ENCODE measurements around the gene SHC2. TPM values are rescaled to one million over a fixed set of nuclear protein-coding genes. Genes with fewer than 3 reads are reported as not detected.
"Not testable (repeated sequence)": the region's sequence is repeated elsewhere in the genome, so short reads cannot be mapped to it uniquely, and the experiment has no call there.

The SHC2 gene
- total RNA-seq, 1 experiment from 2014 or later = not detected

DNA sequence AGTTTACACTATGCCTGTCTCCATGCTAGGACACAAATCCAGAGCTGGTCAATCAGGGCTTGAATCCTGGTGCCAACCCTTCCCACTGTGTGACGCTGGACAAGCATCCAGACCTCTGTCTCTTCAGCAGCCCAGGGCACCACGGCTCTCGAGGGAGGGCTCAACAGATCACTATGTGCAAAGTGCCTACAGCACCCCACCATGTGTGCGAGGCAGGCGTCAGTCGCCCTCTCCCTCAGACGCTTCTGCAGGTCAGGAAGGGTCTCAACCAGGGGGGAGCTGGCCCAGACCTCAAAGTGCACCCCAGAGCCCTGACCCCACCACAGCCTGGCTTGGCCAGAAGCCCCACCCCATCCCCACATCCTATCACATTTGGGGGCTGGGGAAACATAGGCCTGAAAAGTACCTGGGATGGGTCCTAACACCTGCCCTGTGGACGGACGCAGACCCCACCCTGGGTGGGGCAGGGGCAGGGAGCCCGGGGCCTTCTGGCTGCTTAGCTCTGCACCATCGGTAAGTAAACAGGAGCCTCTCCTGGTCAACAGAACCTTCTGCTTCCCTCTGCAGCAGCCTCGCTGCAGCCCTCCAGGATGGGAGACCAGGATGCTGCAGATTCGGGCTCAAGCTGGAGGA lies 49.0 kb downstream of the SHC2 start:
- no peaks in the 10 kb centered on the region for H3K79me2 ChIP-seq (ENCODE audit: low read length)
- H3K9me2 ChIP-seq (replicated peaks; ENCODE audit: insufficient read depth, low read length) = no peaks in the 10 kb centered on the region
- no peaks in the 10 kb centered on the region for H3K9me3 ChIP-seq (ENCODE audit: low read length)
- H3K4me1 ChIP-seq (ENCODE audit: low read length) = no peaks in the 10 kb centered on the region
- DNase-seq = no peak
- no peak overlapping the region for H3K27ac ChIP-seq (ENCODE audit: low read length)
- no peak overlapping the region for H3K9ac ChIP-seq (ENCODE audit: low read length)
- H3K27me3 ChIP-seq (ENCODE audit: low read length) = no peaks in the 10 kb centered on the region
- H3K4me2 ChIP-seq (ENCODE audit: low read depth, low read length, poor library complexity, severe bottlenecking) = no peak overlapping the region
- no peak overlapping the region for H2AFZ ChIP-seq (ENCODE audit: low read length)
- H4K20me1 ChIP-seq (ENCODE audit: insufficient read depth, low read depth, low read length) = no peaks in the 10 kb centered on the region
- H3K4me3 ChIP-seq (ENCODE audit: low read length) = no peak overlapping the region
- no peaks in the 10 kb centered on the region for H3K36me3 ChIP-seq (ENCODE audit: insufficient read depth, low read length)

DNA sequence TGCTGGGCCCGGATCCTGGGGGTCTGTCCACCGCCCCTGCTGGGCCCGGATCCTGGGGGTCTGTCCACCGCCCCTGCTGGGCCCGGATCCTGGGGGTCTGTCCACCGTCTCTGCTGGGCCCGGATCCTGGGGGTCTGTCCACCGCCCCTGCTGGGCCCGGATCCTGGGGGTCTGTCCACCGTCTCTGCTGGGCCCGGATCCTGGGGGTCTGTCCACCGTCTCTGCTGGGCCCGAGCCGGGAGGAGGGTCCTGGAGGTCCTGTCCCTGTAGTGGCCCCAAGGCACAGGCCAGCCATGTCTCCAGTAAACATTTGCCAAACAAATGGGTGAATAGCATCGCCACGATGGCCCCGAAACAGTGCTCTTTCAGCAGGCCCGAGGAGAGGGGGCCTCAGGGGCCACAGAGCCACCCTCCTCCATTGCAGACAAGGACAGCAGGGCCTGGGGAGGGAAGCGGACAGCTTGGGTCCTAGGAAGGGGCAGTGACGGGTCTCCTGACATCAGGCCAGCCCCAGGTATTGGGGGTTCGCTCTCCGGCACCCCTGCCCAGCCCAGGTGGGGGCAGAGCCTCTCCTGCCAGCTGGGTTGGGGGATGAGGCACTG lies 49.6 kb downstream of the SHC2 start:
- not testable (repeated sequence) for H3K9ac ChIP-seq (ENCODE audit: low read length); H3K9me2 ChIP-seq (replicated peaks; ENCODE audit: insufficient read depth, low read length); H2AFZ ChIP-seq (ENCODE audit: low read length); H3K36me3 ChIP-seq (ENCODE audit: insufficient read depth, low read length); H3K4me1 ChIP-seq (ENCODE audit: low read length); H3K9me3 ChIP-seq (ENCODE audit: low read length); H3K4me3 ChIP-seq (ENCODE audit: low read length); H3K4me2 ChIP-seq (ENCODE audit: low read depth, low read length, poor library complexity, severe bottlenecking); H3K27ac ChIP-seq (ENCODE audit: low read length); DNase-seq; H3K79me2 ChIP-seq (ENCODE audit: low read length); H4K20me1 ChIP-seq (ENCODE audit: insufficient read depth, low read depth, low read length); H3K27me3 ChIP-seq (ENCODE audit: low read length)

DNA sequence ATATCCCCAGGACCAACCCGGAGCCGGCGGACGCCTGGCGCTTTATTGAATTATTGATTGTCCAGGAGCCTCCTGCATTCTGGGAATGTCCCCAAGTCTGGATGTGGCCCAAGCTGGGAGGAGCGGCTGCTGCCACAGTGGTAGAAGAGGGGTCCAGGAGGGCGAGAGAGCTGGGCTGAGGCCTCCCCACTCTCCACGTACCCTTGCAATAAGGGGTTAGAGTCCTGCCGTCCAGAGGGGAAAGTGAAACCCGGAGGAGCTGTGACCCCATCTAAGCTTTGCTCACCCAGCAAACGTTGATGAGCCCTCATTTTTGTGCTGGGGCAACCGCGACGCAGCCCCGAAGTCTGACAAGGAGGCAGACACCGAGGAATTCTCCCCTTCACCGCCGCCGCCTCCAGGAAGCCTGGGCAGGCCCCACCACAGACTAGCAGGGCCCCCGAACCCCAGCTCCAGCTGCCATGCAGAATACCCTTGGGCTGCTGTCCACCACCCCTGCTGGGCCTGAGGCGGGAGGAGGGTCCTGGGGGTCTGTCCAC lies 50.5 kb downstream of the SHC2 start:
- Histone ChIP-seq H3K4me3 (ENCODE audit: low read length) (no peak overlapping the region), H3K9ac (ENCODE audit: low read length) (no peak overlapping the region), H3K9me2 (replicated peaks; ENCODE audit: insufficient read depth, low read length) (no peaks in the 10 kb centered on the region), H3K4me1 (ENCODE audit: low read length) (no peaks in the 10 kb centered on the region), H4K20me1 (ENCODE audit: insufficient read depth, low read depth, low read length) (no peaks in the 10 kb centered on the region), H2AFZ (ENCODE audit: low read length) (no peak overlapping the region), H3K9me3 (ENCODE audit: low read length) (no peaks in the 10 kb centered on the region), H3K36me3 (ENCODE audit: insufficient read depth, low read length) (no peaks in the 10 kb centered on the region), H3K79me2 (ENCODE audit: low read length) (no peaks in the 10 kb centered on the region), H3K27me3 (ENCODE audit: low read length) (no peaks in the 10 kb centered on the region), H3K27ac (ENCODE audit: low read length) (no peak overlapping the region), H3K4me2 (ENCODE audit: low read depth, low read length, poor library complexity, severe bottlenecking) (no peak overlapping the region)
- DNase-seq = no peak

GRCh38 chr19:409516-410242 lies 51.2 kb downstream of the SHC2 start:
- H4K20me1 ChIP-seq (ENCODE audit: insufficient read depth, low read depth, low read length) = no peaks in the 10 kb centered on the region
- no peaks in the 10 kb centered on the region for H3K36me3 ChIP-seq (ENCODE audit: insufficient read depth, low read length)
- no peaks in the 10 kb centered on the region for H3K9me3 ChIP-seq (ENCODE audit: low read length)
- H3K79me2 ChIP-seq (ENCODE audit: low read length) = no peaks in the 10 kb centered on the region
- H3K9me2 ChIP-seq (replicated peaks; ENCODE audit: insufficient read depth, low read length) = no peaks in the 10 kb centered on the region
- H3K4me3 ChIP-seq (ENCODE audit: low read length) = no peak overlapping the region
- no peak overlapping the region for H2AFZ ChIP-seq (ENCODE audit: low read length)
- no peak overlapping the region for H3K4me2 ChIP-seq (ENCODE audit: low read depth, low read length, poor library complexity, severe bottlenecking)
- DNase-seq = no peak
- H3K27me3 ChIP-seq (ENCODE audit: low read length) = no peaks in the 10 kb centered on the region
- no peak overlapping the region for H3K9ac ChIP-seq (ENCODE audit: low read length)
- H3K27ac ChIP-seq (ENCODE audit: low read length) = no peak overlapping the region
- H3K4me1 ChIP-seq (ENCODE audit: low read length) = no peaks in the 10 kb centered on the region

DNA sequence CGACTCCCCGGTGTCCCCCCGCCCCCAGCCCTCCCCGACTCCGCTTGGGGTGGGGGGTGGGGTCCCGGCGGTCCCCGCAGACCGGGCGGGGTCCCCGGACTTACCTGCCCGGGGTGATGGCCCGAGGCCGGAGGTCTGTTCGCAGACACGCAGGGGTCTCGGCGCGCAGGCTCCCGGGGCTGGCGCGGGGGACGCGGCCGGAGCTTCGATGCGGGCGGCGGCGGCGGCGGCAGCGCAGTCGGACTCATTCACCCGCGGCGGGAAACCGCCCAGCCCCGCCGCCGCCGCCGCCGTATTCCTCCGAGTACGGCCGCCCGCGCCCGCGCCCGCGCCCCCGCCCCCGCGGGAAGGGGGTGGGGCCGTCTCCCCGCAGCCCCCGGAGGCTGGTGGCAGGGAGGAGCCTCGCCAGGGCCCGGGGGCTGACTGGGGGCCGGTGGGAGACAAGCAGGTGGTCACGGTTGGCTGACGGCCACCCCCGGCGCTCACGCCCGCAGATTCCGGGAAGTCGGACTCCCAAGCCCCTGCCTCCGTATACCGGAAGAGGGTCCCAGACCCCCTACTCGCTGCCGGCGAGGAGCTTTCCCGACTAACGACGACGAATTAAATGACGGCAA lies 51.8 kb downstream of the SHC2 start, which contains the start of gene C2CD4C:
Gene C2CD4C (minus strand): TSS at position 246 of the 614 bp plus-strand sequence. CDS start 786 bp downstream, outside the sequence.
- H3K4me2 ChIP-seq (ENCODE audit: low read depth, low read length, poor library complexity, severe bottlenecking) = no peak within 1 kb of the TSS
- H3K36me3 ChIP-seq (ENCODE audit: insufficient read depth, low read length) = no peaks in the 10 kb centered on the region
- H3K79me2 ChIP-seq (ENCODE audit: low read length) = no peaks in the 10 kb centered on the region
- H3K27ac ChIP-seq (ENCODE audit: low read length) = no peak within 1 kb of the TSS
- no peaks in the 10 kb centered on the region for H3K27me3 ChIP-seq (ENCODE audit: low read length)
- no peak within 1 kb of the TSS for H3K9ac ChIP-seq (ENCODE audit: low read length)
- H3K9me2 ChIP-seq (replicated peaks; ENCODE audit: insufficient read depth, low read length) = no peaks in the 10 kb centered on the region
- no peak for DNase-seq
- no peak within 1 kb of the TSS for H2AFZ ChIP-seq (ENCODE audit: low read length)
- H3K4me1 ChIP-seq (ENCODE audit: low read length) = no peaks in the 10 kb centered on the region
- H3K9me3 ChIP-seq (ENCODE audit: low read length) = no peaks in the 10 kb centered on the region
- no peak within 1 kb of the TSS for H3K4me3 ChIP-seq (ENCODE audit: low read length)
- no peaks in the 10 kb centered on the region for H4K20me1 ChIP-seq (ENCODE audit: insufficient read depth, low read depth, low read length)

DNA sequence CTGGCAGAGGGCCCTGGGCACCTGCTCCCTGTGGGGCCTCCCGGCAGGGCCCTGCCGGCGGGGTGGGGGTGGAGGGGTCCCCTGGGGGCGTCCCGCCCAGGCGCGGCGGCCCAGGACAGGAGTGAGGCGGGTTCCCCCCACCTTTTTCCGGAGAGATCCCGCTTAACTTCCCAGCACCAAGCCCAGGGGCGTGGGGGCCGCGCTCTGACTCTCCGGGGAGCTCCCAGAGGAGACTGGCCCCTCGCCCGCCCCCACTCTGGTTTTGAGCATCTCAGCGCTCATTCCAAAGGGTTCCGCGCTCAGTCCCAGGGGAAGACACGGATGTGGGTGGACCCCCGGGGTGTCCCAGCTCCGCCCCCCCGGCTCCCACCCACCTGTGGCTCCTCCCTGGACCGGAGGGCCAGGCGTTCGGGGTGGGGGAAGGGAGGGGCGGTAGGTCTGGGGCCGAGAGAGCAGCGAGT lies 52.4 kb downstream of the SHC2 start:
- Histone ChIP-seq H3K36me3 (ENCODE audit: insufficient read depth, low read length) (no peaks in the 10 kb centered on the region), H3K9me2 (replicated peaks; ENCODE audit: insufficient read depth, low read length) (no peaks in the 10 kb centered on the region), H3K4me1 (ENCODE audit: low read length) (no peaks in the 10 kb centered on the region), H3K27ac (ENCODE audit: low read length) (no peak overlapping the region), H3K9me3 (ENCODE audit: low read length) (no peaks in the 10 kb centered on the region), H3K79me2 (ENCODE audit: low read length) (no peaks in the 10 kb centered on the region), H3K4me2 (ENCODE audit: low read depth, low read length, poor library complexity, severe bottlenecking) (no peak overlapping the region), H3K4me3 (ENCODE audit: low read length) (no peak overlapping the region), H3K9ac (ENCODE audit: low read length) (no peak overlapping the region), H2AFZ (ENCODE audit: low read length) (no peak overlapping the region), H4K20me1 (ENCODE audit: insufficient read depth, low read depth, low read length) (no peaks in the 10 kb centered on the region), H3K27me3 (ENCODE audit: low read length) (no peaks in the 10 kb centered on the region)
- no peak for DNase-seq

- no peak overlapping the region for H2AFZ ChIP-seq (ENCODE audit: low read length)
- no peaks in the 10 kb centered on the region for H3K79me2 ChIP-seq (ENCODE audit: low read length)
- H3K4me3 ChIP-seq (ENCODE audit: low read length) = no peak overlapping the region
- H3K9ac ChIP-seq (ENCODE audit: low read length) = no peak overlapping the region
- H3K36me3 ChIP-seq (ENCODE audit: insufficient read depth, low read length) = no peaks in the 10 kb centered on the region
- no peaks in the 10 kb centered on the region for H3K9me3 ChIP-seq (ENCODE audit: low read length)
- no peaks in the 10 kb centered on the region for H3K4me1 ChIP-seq (ENCODE audit: low read length)
- H3K9me2 ChIP-seq (replicated peaks; ENCODE audit: insufficient read depth, low read length) = no peaks in the 10 kb centered on the region
- DNase-seq = no peak
- H3K4me2 ChIP-seq (ENCODE audit: low read depth, low read length, poor library complexity, severe bottlenecking) = no peak overlapping the region
- H4K20me1 ChIP-seq (ENCODE audit: insufficient read depth, low read depth, low read length) = no peaks in the 10 kb centered on the region
- no peak overlapping the region for H3K27ac ChIP-seq (ENCODE audit: low read length)
- no peaks in the 10 kb centered on the region for H3K27me3 ChIP-seq (ENCODE audit: low read length)
Observed at GRCh38 chr19:407511-408440, 53.1 kb downstream of the SHC2 start.

All from Karpas-422 (cell line).